ENCODE results near the gene ZFYVE27. TPM values are rescaled to one million over a fixed set of nuclear protein-coding genes. Genes with fewer than 3 reads are reported as not detected.

ZFYVE27 gene
- total RNA-seq, 1 donor from 2014 or later = 26.9 TPM

- no peak for DNase-seq (ENCODE audit: low read depth, low spot score)
- H3K27me3 Mint-ChIP-seq (ENCODE audit: low read depth) = no peaks in the 10 kb centered on the region
- no peaks in the 10 kb centered on the region for H3K9me3 Mint-ChIP-seq
- H3K4me3 Mint-ChIP-seq = no peak overlapping the region
- peaks cover 4% of the 10 kb centered on the region for H3K36me3 Mint-ChIP-seq (ENCODE audit: low read depth)
- TF ChIP-seq CTCF (conservative IDR thresholded peaks at IDR 0.05) = no peak
- H3K27ac Mint-ChIP-seq (ENCODE audit: unreplicated experiment) = peak overlapping the region; percentile 44
- peaks cover 5% of the 10 kb centered on the region for H3K4me1 Mint-ChIP-seq
Observed at GRCh38 chr10:97761331-97761865, 24.5 kb downstream of the ZFYVE27 start.

- peaks cover 5% of the 10 kb centered on the region for H3K4me1 Mint-ChIP-seq
- H3K27ac Mint-ChIP-seq (ENCODE audit: unreplicated experiment) = no peak overlapping the region
- no peak for DNase-seq (ENCODE audit: low read depth, low spot score)
- H3K27me3 Mint-ChIP-seq (ENCODE audit: low read depth) = no peaks in the 10 kb centered on the region
- no peak overlapping the region for H3K4me3 Mint-ChIP-seq
- H3K36me3 Mint-ChIP-seq (ENCODE audit: low read depth) = peaks cover 4% of the 10 kb centered on the region
- no peak for TF ChIP-seq CTCF (conservative IDR thresholded peaks at IDR 0.05)
- H3K9me3 Mint-ChIP-seq = no peaks in the 10 kb centered on the region
Observed at GRCh38 chr10:97762056-97762455, 25.1 kb downstream of the ZFYVE27 start.

GRCh38 chr10:97762816-97763215 is 25.9 kb downstream of the ZFYVE27 start:
- H3K27ac Mint-ChIP-seq (ENCODE audit: unreplicated experiment) = no peak overlapping the region
- DNase-seq (ENCODE audit: low read depth, low spot score) = no peak
- H3K4me3 Mint-ChIP-seq = no peak overlapping the region
- TF ChIP-seq CTCF (conservative IDR thresholded peaks at IDR 0.05) = no peak
- H3K9me3 Mint-ChIP-seq = no peaks in the 10 kb centered on the region
- H3K27me3 Mint-ChIP-seq (ENCODE audit: low read depth) = peaks cover 2% of the 10 kb centered on the region
- peaks cover 5% of the 10 kb centered on the region for H3K4me1 Mint-ChIP-seq
- H3K36me3 Mint-ChIP-seq (ENCODE audit: low read depth) = peaks cover 4% of the 10 kb centered on the region

GRCh38 chr10:97763411-97763810 is 26.5 kb downstream of the ZFYVE27 start:
- no peak for TF ChIP-seq CTCF (conservative IDR thresholded peaks at IDR 0.05)
- peaks cover 8% of the 10 kb centered on the region for H3K27me3 Mint-ChIP-seq (ENCODE audit: low read depth)
- H3K4me1 Mint-ChIP-seq = peaks cover 8% of the 10 kb centered on the region
- no peaks in the 10 kb centered on the region for H3K9me3 Mint-ChIP-seq
- DNase-seq (ENCODE audit: low read depth, low spot score) = no peak
- H3K27ac Mint-ChIP-seq (ENCODE audit: unreplicated experiment) = no peak overlapping the region
- peaks cover 4% of the 10 kb centered on the region for H3K36me3 Mint-ChIP-seq (ENCODE audit: low read depth)
- no peak overlapping the region for H3K4me3 Mint-ChIP-seq

GRCh38 chr10:97763947-97764346 is 27.0 kb downstream of the ZFYVE27 start:
- peaks cover 12% of the 10 kb centered on the region for H3K27me3 Mint-ChIP-seq (ENCODE audit: low read depth)
- no peak for TF ChIP-seq CTCF (conservative IDR thresholded peaks at IDR 0.05)
- no peak for DNase-seq (ENCODE audit: low read depth, low spot score)
- peaks cover 4% of the 10 kb centered on the region for H3K36me3 Mint-ChIP-seq (ENCODE audit: low read depth)
- no peak overlapping the region for H3K27ac Mint-ChIP-seq (ENCODE audit: unreplicated experiment)
- H3K9me3 Mint-ChIP-seq = no peaks in the 10 kb centered on the region
- H3K4me1 Mint-ChIP-seq = peaks cover 14% of the 10 kb centered on the region
- no peak overlapping the region for H3K4me3 Mint-ChIP-seq

Measured in neural crest cell (in vitro differentiated cells).